HAP-1 (cell line): Measurements from ENCODE around the gene KLC1.

Experiments
- DNase-seq, 2 experiments: peaks; one replicate each; pipeline ENCODE4 v3.0.0-alpha.2; 2016 to 2020; ENCODE audit warnings: low spot score in 2 of 2
- H3K27me3 ChIP-seq: fragments of 250-450 bp; sonication (Bioruptor Pico); 2 replicates; pipeline ENCODE4 v1.5.1; 2020; ENCODE audit warnings: low read depth, mild to moderate bottlenecking, moderate library complexity
- H3K36me3 ChIP-seq: fragments of 250-450 bp; sonication (Bioruptor Pico); replicated peaks from 2 replicates; pipeline ENCODE4 v1.5.1; 2020; ENCODE audit warnings: mild to moderate bottlenecking
- H3K4me1 ChIP-seq: fragments of 250-450 bp; sonication (Bioruptor Pico); 2 replicates; pipeline ENCODE4 v1.5.1; 2020; ENCODE audit warnings: mild to moderate bottlenecking
- H3K4me3 ChIP-seq: fragments of 250-450 bp; sonication (Bioruptor Pico); 2 replicates; pipeline ENCODE4 v1.5.1; 2020; ENCODE audit warnings: mild to moderate bottlenecking, moderate library complexity
- H3K9me3 ChIP-seq: fragments of 250-450 bp; sonication (Bioruptor Pico); 2 replicates; pipeline ENCODE4 v1.5.1; 2020; ENCODE audit warnings: mild to moderate bottlenecking, moderate library complexity
- in situ Hi-C: fragments of 300-500 bp; cut with MboI; formaldehyde crosslinking; loops from 3 replicates; pipeline ENCODE4 v1.14.3; 2020; ENCODE audit warnings: low sequenced_read_pairs, inconsistent platforms, mixed read lengths

KLC1 gene

DNA sequence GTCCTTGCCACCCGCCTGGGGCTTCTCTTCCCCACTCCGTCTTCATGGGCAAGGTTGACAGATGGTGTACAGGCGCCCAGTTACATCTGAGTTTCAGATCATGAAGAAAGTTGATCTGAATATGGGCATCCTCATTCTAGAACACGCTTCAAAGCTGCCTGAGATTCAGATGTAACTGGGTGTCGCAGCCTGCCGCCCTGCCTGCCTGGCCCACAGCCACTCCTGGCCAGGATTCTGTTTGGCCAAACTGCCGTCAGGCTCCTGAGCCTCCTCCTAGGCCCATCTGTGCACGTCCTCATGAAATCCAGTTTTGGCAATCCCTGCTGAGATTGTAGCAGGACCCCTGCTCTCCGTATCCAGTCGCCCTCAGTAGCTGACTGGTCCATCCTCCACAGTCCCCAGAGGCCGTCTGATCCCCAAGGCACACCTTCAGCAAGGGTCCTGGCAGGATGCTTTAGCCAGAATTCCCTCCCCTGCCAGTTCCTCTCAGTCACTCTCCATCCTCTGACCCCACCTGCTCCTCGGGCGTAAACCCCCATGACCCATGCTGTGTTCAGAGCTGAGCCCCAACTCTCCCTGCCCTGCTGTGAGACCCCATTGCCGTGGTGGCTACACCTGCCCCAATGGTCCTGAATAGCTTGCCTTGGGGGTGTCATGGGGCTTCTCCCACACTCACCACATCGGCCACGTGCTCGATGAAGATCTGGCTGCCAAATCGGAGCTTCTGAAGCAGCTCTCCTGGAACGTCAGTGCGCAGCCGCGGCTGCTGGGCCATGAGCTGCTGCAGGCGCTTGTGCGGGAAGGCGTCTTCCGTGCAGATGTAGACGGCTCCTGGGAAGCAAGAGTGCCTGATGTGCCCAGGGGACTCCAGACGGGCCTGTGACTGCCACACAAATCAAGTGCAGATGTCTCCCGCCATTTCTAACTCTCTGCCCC, 73.8 kb downstream of the KLC1 start:
- Histone ChIP-seq H3K4me3 (no peak overlapping the region), H3K27me3 (no peaks in the 10 kb centered on the region), H3K36me3 (peaks cover 89% of the 10 kb centered on the region), H3K9me3 (no peaks in the 10 kb centered on the region), H3K4me1 (no peaks in the 10 kb centered on the region)
- in situ Hi-C loops = no loop called here
- no peak for DNase-seq

- H3K36me3 ChIP-seq = peaks cover 89% of the 10 kb centered on the region
- no peaks in the 10 kb centered on the region for H3K9me3 ChIP-seq
- in situ Hi-C loops = no loop called here
- no peak for DNase-seq
- no peak overlapping the region for H3K4me3 ChIP-seq
- no peaks in the 10 kb centered on the region for H3K4me1 ChIP-seq
- H3K27me3 ChIP-seq = no peaks in the 10 kb centered on the region
Observed at GRCh38 chr14:103703433-103704385, 74.7 kb downstream of the KLC1 start.

DNA sequence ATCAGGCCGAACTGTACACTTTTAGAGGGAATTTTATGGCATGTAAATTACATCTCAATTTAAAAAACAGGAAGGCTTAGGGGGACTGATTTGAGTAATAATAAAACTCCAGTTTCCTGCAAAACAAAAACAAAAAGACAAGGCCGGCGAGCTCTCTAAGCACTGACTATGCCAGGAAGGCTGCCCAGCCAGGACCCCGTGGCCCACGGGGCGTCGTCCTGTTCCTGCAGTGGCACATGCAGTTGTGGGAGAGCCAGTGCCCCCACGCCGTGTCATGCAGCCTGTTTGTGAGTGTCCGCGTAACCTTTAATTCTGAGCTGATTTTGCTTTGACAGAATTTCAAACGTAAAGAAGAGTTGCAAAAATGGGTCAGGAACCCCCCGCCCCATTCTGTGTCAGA, 75.7 kb downstream of the KLC1 start:
- H3K9me3 ChIP-seq = no peaks in the 10 kb centered on the region
- H3K36me3 ChIP-seq = peaks cover 89% of the 10 kb centered on the region
- DNase-seq = no peak
- in situ Hi-C loops = no loop called here
- H3K4me3 ChIP-seq = no peak overlapping the region
- no peaks in the 10 kb centered on the region for H3K4me1 ChIP-seq
- H3K27me3 ChIP-seq = no peaks in the 10 kb centered on the region

DNA sequence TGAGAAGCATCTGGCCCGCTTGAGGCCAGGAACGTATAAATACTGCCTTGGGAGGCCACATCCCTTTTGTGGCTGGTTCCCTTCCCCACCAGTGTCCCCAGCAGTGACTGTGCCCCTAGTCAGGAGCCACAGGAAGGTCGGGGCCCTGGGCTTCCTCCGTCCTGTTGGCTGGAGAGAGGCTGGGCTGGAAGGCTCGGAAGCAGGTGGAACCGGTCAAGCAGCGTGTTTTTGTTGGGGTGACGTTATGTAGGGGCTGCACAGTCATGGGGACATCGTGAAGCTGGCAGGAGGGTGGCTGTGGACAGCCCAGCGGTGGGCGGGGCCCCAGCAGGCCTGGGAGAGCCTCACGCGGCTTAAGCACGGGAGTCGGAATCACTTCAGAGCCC, 76.1 kb downstream of the KLC1 start:
- Histone ChIP-seq H3K27me3 (no peaks in the 10 kb centered on the region), H3K36me3 (peaks cover 89% of the 10 kb centered on the region), H3K4me1 (no peaks in the 10 kb centered on the region), H3K9me3 (no peaks in the 10 kb centered on the region), H3K4me3 (no peak overlapping the region)
- DNase-seq = no peak
- in situ Hi-C loops = no loop called here

DNA sequence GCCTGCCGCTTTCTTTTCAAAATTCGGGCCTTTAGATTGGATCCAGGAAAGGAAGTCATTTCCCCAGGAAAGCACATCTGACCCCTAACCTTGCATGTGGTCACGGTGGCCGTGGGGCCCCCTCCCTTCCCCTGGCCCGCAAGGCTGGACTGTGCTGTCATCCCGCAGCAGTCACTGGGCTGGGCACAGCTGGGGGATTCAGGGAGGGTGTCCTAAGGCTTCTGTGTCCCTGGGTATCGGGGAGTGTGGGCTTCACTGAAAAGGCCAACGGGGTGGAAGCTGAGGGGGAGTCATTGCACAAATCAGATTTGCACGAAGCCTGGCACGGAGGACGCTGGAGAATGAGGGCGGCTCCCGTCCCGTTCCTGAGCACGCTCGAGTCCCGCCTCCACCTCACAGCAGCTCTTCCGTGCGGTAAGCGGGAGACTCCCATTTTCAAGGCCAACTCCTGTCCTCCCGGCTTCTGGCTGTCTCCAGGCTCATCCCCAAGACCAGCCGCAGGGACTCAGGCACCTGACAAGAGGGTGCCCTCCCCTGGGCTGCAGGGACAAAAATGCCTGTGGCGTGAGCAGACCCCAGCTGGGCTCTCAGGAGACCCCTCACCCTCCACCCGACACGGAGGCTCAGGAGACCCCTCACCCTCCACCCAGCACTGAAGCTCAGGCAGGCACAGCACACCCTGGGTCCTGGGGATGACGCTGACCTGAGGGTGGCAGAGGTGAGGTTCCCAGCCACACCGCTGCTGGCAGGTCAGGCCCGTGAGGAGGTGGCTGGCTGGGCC, 76.7 kb downstream of the KLC1 start:
- no peak overlapping the region for H3K4me3 ChIP-seq
- peaks cover 85% of the 10 kb centered on the region for H3K36me3 ChIP-seq
- H3K9me3 ChIP-seq = no peaks in the 10 kb centered on the region
- H3K27me3 ChIP-seq = no peaks in the 10 kb centered on the region
- in situ Hi-C loops = no loop called here
- no peaks in the 10 kb centered on the region for H3K4me1 ChIP-seq
- no peak for DNase-seq

DNA sequence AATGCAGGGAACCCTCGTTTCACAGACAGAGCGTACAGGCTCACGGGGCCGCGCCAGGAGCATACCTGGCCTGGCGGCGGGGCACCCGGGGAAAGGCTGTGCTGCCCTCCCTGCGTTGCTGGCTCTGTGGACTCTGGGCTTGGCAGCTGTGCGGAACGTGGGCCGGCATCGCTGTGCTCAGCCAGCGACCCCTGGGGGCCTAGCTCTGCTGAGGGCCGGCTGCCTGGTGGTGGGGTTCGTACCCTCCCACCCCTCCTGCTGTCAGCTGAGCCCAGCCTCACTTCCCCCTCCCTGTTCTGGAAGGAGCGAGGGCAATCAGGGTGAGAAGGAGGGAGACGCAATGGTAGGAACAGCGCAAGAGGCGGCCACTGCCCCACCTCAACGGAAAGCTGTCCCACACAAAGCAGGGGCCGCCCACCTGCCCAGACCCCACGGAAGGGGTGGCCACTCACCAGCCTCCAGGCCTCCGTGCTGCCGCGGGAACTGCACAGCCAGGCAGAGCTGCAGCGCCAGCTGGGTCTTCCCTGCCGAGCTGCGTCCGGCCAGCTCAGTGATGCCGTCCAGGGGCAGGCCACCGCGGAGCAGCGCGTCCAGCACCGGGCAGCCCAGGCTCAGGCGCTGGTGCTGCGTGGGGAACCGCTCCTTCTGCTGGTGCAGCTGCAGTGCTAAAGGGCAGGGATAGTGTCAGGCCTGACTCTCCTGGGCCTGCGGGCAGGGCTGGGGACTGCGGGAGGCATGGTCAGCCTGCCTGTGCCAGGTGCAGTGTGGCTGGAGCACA, 77.7 kb downstream of the KLC1 start:
- Histone ChIP-seq H3K27me3 (no peaks in the 10 kb centered on the region), H3K4me1 (peaks cover 3% of the 10 kb centered on the region; the same call in 1 of the 2 replicates), H3K4me3 (no peak overlapping the region), H3K9me3 (no peaks in the 10 kb centered on the region), H3K36me3 (peaks cover 90% of the 10 kb centered on the region)
- no peak for DNase-seq
- in situ Hi-C loops = no loop called here

DNA sequence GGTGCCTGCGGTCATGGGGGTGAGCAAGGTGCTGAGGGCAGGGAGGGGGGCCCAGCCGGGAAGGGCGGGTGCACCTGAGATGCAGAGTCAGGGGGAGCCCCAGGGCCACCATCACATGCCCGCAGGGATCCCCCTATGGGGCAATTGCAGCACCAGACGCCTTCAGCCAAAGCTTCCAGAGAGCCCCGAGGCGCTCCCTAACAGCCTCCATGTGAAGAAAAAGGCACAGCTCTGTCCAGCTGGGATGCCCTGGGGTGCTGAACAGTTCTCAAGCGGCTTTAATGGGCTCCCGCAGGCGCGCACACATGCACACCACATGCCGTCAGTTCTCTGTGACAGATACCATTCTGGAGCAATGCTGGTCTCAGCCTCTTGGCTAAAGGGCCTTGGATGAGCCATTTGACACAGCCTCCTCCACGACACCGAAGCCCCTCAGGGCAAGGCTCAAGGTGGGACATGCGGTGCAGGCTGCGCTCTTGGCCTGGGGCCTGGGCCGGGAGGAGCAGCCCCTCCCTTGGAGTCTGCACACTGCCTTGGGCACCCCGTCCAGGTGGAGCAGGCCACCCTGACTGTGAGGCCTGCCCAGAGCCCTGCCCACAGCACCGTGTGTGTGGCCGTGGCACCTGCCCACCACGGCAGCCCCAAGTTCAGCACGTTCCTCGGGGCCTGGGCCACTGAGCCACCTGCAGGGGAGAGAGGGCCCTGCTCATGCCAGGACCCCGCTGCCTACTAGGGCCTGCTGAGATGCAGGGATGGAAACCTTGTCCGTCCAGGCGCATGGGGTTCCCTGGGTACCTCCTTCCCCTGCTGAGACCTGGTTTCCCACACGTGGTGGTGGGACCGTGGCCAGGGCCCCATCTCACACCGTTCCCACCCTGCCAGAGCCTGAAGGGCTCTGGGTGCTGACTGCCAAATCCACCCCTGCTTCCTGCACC, 78.6 kb downstream of the KLC1 start:
- peaks cover 86% of the 10 kb centered on the region for H3K36me3 ChIP-seq
- no peaks in the 10 kb centered on the region for H3K9me3 ChIP-seq
- H3K4me3 ChIP-seq = no peak overlapping the region
- H3K4me1 ChIP-seq = peaks cover 3% of the 10 kb centered on the region; the same call in 1 of the 2 replicates
- no peak for DNase-seq
- in situ Hi-C loops = no loop called here
- H3K27me3 ChIP-seq = no peaks in the 10 kb centered on the region

DNA sequence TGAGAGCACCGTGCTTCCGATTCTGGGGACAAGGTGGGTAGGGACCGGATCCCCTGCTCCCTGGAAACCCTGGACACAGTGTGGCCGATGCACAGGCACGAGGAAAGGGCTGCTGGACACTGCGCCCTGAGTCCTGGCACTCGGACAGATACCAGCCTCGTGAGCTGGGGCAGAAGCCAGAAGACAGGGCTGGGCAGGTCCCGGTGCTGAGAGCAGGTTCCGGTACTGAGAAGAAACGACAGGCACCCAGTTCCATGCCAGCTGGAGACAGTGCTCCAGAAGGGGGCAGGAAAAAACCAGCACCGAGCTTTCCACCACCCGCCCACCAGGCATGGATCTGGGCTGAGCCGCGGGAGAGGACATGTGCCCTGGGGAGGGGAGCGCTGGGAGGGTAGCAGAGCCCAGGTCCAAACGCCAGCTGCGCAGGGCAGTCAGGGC, 79.8 kb downstream of the KLC1 start:
- Histone ChIP-seq H3K9me3 (no peaks in the 10 kb centered on the region), H3K36me3 (peaks cover 87% of the 10 kb centered on the region), H3K4me3 (no peak overlapping the region), H3K4me1 (peaks cover 3% of the 10 kb centered on the region), H3K27me3 (no peaks in the 10 kb centered on the region)
- DNase-seq = no peak
- in situ Hi-C loops = no loop called here

GRCh38 chr14:103709814-103710213, 80.8 kb downstream of the KLC1 start:
- H3K9me3 ChIP-seq = no peaks in the 10 kb centered on the region
- H3K4me3 ChIP-seq = no peak overlapping the region
- H3K36me3 ChIP-seq = peaks cover 79% of the 10 kb centered on the region
- no peaks in the 10 kb centered on the region for H3K27me3 ChIP-seq
- no peak for DNase-seq
- in situ Hi-C loops = no loop called here
- H3K4me1 ChIP-seq = peaks cover 7% of the 10 kb centered on the region

GRCh38 chr14:103710771-103711377, 81.9 kb downstream of the KLC1 start:
- H3K4me1 ChIP-seq = peaks cover 7% of the 10 kb centered on the region
- no peak for DNase-seq
- H3K27me3 ChIP-seq = no peaks in the 10 kb centered on the region
- in situ Hi-C loops = no loop called here
- no peaks in the 10 kb centered on the region for H3K9me3 ChIP-seq
- H3K4me3 ChIP-seq = no peak overlapping the region
- H3K36me3 ChIP-seq = peaks cover 71% of the 10 kb centered on the region

DNA sequence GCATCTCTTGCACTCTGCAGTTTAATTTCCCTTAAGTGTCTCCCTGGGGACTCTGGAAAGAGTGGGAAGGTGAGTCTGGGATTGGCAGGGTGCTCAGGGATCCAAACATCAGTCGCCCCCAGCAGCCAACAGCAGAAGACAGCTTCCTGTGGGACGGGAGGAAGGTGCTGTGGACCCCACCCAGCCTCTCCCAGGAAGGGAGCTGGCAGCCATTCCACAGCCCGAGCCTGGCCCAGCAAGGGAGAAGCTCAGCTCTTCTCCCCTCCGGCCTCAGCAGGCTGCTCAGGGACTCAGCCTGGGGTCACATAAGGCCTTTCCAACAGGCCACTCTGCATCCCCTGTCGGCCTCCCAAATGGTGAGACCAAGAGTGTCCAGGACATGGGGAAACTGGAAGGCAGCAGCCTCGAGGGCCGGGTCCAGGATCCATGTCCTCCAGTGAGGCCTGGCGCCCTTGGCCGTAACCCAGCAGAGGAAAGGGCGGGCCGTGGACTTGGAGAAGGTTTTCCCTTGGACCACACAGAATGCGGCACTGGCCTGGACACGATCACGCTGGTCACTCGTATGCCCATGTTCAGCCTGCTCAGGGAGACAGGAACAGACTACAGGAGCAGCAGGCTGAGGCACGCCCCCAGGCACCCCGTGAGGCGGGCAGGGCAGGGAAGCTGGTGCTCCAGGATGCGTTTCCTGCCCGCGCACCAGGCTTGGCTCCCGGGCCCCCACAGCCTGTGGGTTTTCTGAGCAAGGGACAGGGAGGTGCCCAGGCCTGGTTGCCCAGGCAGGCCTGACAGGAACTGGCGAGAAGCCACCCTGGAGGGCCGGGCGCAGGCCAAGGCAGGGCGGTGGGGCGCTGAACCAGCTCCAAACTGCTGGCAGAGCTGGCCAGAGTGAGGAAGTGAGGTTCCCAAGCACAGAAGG, 82.8 kb downstream of the KLC1 start:
- Histone ChIP-seq H3K27me3 (no peaks in the 10 kb centered on the region), H3K9me3 (no peaks in the 10 kb centered on the region), H3K36me3 (peaks cover 62% of the 10 kb centered on the region), H3K4me3 (no peak overlapping the region), H3K4me1 (peaks cover 7% of the 10 kb centered on the region)
- in situ Hi-C loops = no loop called here
- no peak for DNase-seq
